Measurements from ENCODE around the gene SLC2A9.

SLC2A9 gene

GRCh38 chr4:10045481-10045880 lies 24.2 kb upstream of the SLC2A9 start:
- no peak for DNase-seq (ENCODE audit: low spot score)

- no peak for DNase-seq (ENCODE audit: low spot score)
Observed at GRCh38 chr4:10041036-10041435, 19.7 kb upstream of the SLC2A9 start.

DNA sequence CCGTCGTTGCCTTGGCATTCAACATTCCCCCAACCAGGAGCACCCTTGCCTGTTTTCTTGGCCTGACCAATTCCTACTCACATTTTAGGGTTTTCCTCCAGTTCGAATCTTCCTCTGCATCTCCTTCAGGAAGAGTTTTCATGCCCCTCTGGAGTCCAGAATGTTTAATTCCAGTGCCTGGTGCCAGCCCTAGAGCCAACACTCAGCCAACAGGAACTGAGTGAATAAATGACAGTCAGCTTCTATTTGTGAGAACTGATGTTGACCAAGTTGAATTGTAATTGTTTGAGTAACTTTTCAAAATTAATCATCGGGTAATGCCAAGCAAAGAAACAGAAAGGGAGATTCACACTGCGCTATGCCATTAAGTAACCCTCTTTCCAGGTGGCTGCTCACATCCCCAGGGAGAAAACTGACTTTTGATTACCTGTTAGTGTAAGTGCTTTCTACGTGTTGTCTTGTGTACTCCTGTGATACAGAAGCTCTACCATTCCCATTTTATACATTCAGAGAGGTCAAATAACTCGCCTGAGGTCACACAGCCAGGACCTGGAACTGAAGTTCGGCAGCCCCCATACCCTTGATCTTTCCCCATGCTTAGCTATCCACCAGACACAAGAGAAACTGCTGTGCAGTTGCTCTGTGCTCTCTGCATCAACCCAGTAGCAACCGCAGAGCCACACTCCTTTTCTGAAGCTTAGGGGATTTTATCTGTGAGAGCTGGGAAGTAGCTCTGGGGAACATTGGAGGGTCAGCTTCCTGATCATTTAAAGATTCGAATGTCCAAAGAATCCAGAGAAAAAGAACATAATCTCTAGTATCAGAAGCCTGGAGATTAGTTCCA lies 19.0 kb upstream of the SLC2A9 start:
- no peak for DNase-seq (ENCODE audit: low spot score)

DNA sequence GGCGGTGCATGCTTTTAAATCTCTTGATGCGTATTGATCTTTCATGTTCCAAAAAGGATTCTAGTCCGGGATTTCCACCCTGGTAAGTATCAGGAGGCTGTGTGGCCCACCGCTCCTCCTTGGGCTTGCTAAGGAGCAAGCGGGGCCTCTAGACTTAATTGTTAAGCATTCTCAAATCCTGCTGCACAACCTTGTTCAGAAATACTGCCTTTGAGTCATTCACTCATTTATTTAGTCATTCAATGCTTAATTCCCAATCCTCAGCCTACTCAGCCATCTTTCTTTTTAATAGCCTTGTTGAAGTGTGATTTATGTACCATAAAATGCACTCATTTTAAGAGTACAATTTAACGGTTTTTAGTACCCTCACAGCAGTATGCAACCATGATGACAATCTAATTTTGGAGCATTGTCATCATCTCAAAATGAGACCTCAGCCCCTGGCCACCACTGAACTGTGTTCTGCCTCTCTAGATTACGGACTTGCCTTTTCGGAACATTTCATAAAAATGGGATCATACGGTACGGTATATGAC lies 15.6 kb upstream of the SLC2A9 start:
- DNase-seq (ENCODE audit: low spot score), result no peak

GRCh38 chr4:10035130-10035529 lies 13.8 kb upstream of the SLC2A9 start:
- DNase-seq (ENCODE audit: low spot score), result no peak

DNA sequence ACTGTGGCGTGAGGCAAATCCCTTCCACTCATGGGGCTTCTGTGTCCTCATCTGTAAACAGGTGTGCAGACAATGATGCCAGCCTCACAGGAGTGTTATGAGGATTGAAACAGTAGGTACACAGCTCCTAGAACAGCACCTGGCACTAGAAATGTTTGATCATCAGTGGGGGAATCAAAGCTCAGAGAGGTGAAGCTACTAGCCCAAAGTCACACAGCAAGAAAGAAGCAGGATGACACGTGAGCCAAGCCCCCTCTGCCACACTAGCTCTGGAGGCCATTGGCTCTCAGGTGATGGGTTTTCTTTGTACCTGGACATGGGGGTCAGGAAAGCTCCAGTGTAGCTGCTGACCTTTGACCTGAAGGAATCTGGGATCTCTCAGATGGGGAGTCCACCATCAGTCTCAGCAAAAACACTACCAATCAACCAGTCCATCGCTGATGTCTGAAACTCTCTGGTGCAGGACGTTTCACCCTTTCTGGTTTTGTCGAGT lies 13.4 kb upstream of the SLC2A9 start:
- DNase-seq (ENCODE audit: low spot score), result no peak

DNA sequence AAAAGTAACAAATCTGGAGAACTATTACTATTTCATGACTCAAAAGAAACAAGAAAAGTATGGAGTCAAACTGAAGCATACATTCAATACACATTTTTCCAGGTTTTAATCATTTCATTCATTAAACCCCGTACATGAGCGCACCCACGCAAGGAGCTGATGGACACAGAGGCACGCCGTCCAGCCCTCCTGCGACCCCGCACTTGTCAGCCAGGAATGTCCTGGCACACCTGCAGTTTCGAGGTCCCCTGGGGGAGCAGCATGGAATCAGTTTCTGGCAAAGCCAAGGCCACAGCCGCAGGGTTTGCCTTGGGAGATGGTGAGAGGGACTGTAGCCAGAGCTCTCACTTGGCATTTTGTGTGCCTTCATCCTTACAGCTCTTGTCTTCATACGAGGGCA lies 12.8 kb upstream of the SLC2A9 start:
- no peak for DNase-seq (ENCODE audit: low spot score)

- peak; percentile 49 for DNase-seq (ENCODE audit: low spot score)
Observed at GRCh38 chr4:10033191-10033881, 12.0 kb upstream of the SLC2A9 start.

- no peak for DNase-seq (ENCODE audit: low spot score)
Observed at GRCh38 chr4:10032625-10033024, 11.3 kb upstream of the SLC2A9 start.

- no peak for DNase-seq (ENCODE audit: low spot score)
Observed at GRCh38 chr4:10031668-10032590, 10.6 kb upstream of the SLC2A9 start.

DNA sequence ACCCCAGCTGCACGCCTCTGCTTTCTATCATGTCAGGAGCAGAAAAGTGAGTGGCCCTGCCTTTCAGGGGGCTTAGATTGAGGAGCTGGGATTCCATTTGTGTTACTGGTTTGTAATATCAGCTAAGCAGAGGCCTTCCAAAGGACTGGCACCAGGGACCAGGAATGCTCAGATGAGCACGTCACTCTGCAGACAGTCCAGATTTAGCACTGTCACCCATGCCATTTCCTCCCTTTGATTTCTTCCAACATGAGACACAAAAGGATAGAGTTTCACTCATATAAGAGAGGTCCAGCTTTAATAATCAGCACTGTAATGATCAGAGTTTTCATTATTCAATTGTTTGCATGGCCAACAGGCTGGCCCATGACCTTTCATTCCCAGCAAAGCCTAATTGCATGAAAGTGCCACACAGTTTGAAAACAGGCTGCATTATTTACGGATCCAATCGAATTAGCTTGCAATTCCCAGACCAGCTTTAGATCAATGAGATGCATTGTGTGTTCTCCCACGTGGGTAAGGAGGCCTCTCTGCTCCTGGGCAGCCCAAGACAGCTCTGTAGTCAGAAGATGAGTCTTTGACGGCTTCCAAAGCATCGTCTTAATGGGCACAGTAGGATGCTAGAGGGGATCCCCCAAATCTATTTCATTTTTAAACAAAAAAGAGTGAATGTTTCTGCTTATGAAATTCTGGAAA lies 9.8 kb upstream of the SLC2A9 start:
- DNase-seq (ENCODE audit: low spot score), result no peak

DNA sequence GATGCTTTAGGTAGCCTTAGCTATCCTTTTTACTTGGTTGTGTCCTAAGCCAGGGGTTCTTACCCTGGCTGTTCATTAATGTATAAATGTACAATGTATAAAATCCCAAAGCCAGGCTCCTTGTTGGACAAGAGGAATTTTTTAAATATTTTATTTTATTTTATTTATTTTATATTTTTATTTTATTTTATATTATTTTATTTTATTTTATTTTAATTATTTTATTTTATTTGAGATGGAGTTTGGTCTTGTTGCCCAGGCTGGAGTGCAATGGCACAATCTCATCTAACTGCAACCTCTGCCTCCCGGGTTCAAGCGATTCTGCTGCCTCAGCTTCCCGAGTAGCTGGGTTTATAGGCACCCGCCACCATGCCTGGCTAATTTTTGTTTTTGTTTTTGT lies 8.1 kb upstream of the SLC2A9 start:
- DNase-seq (ENCODE audit: low spot score), result no peak

- DNase-seq (ENCODE audit: low spot score), result no peak
Observed at GRCh38 chr4:10028910-10029309, 7.6 kb upstream of the SLC2A9 start.

DNA sequence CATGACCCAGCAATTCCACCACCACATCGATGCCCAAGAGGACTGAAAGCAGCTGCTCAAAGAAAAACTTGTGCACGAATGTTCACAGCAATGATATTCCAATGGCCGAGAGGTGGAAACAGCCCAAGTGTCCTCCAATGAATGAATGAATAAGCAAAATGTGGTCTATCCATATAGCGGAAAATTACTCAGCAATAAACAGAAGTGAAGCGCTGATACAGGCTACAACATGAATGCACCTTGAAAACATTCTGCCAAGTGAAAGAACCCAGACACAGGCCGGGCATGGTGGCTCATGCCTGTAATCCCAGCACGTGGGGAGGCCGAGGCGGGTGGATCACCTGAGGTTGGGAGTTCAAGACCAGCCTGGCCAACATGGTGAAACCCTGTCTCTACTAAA lies 5.2 kb upstream of the SLC2A9 start:
- DNase-seq (ENCODE audit: low spot score), result no peak

DNA sequence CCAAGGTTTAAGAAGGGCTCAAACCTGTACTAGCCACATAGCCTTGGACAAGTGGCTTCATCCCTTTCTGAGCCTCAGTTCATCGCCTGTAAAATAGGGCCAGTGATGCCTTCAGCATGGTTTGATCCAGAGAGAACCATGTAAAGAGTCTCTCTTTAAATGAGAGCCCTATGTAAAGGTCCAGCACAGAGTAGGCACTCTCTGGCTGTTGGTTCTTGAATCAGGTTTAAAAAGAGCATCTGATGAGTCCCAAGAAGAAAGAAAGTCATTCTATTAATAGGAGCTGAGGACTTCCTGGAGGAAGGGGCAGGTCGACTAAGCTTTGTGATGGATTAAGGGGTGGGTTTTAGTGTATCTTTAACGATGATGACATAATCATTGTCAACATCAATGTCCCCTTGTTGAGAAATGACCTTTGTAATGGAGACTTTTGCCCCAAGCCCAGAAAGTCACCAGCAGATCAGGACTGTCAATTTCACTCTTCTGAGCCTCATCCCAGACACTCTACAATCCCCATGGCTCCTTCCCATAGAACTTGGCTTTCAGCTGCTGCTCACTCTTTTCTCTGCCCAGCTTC lies 4.0 kb upstream of the SLC2A9 start:
- no peak for DNase-seq (ENCODE audit: low spot score)

DNA sequence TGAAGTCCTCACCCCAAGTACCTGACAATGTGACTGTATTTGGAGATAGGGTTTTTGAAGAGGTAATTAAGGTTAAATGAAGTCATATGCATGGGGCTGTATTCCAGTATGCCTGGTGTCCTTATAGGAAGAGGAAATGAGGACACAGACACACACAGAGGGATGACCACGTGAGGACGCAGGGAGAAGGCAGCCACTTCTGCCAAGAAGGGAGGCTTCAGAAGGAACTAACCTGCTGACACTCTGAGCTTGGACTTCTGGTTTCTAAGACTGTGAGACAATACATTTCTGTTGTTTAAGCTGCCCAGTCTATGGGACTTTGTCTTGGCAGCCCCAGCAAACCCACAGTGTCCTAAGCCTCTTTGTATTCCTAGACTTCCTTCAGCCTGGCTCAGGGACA lies 3.0 kb upstream of the SLC2A9 start:
- DNase-seq (ENCODE audit: low spot score), result no peak

DNA sequence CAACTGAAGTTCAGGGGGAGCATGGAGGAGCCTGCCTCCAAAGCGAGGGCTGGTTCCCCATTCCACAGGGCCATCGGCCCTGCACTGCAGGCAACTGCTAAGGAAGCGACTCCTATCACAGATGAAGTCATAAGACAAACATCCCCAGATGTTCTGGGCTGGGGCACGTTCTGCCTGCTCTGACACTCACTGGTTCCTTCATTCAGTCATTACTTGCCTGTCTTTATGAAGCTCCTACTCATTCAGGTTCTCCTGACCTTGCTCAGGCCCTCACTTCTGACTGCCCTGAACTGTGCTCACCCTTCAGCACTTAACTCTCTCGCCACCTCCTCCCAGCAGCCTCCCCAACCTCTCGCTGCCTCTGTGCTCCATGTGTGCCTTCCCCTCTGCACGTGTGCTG lies 2.5 kb upstream of the SLC2A9 start:
- no peak for DNase-seq (ENCODE audit: low spot score)

GRCh38 chr4:10023050-10023419 lies 1.7 kb upstream of the SLC2A9 start:
- DNase-seq (ENCODE audit: low spot score), result no peak

DNA sequence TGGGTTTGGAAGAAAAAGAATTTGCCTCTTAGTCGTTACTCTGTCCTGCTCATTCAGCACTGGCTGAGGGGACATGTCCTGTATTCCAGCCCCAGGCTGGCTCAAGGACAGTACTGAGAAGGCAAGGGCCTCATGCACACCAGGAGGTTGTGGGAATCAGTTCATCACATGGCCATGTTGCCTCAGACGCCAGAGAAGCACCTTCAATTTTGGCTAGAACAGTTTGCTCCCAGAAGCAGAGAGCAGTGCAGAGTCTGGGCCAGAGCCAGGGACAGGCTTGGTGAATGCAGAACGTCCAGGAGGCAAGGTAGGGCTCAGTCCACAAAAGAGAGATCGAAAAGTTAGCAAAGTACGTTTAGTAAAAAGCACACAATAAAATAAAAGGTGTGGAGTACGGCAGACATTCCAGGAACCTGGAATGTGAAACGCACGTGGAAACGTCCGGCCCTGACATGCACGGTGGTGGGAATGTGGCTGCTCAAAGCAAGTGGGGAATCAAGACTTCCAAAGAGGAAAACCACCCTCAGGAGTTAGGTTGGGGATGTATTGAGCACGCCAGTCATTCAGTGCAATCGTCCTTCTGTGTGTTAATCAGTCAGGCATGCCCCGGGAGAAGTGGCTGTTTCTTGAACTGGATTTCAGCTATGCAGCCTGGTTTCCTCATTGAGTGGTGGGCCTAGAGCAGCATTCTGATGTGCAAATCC lies 1.2 kb upstream of the SLC2A9 start:
- DNase-seq (ENCODE audit: low spot score), result no peak

DNA sequence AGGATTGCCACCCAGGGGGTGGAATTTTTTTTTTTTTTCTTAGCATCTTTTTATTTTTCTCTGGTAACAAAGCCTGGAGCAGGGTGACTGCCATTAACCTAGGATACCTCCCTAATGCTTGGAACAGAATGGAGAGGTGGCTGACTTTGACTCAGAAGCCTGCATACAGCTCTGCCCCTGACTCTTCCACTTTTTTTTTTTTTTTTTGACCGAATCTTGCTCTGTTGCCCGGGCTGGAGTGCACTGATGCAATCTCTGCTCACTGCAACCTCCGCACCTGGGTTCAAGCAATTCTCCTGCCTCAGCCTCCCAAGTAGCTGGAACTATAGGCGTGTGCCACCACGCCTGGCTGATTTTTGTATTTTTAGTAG lies 341 bp upstream of the SLC2A9 start:
- no peak for DNase-seq (ENCODE audit: low spot score)

GRCh38 chr4:10020106-10020505 lies 1.2 kb downstream of the SLC2A9 start:
- DNase-seq (ENCODE audit: low spot score), result no peak

Measured in hepatic stellate cell (primary cell).